Psoas muscle (tissue), 8 donors: ENCODE results near the gene ARHGAP15. TPM values are rescaled to one million over a fixed set of nuclear protein-coding genes. Genes with fewer than 3 reads are reported as not detected.

Experiments
- ATAC-seq, 4 donors: fragments of 200-7000 bp; cut with Tn5 transposase; one replicate each; pipeline ENCODE4 v1.9.1; 2020; ENCODE audit warnings: moderate library complexity in 3 of 4, mild to moderate bottlenecking in 2 of 4
- DNase-seq, 2 donors: peaks; one replicate each; pipeline ENCODE4 v3.0.0-alpha.2; 2020
- H3K27ac ChIP-seq: fragments of 200-600 bp; one replicate; pipeline ENCODE4 v1.8.0; 2022
- H3K27me3 ChIP-seq, 3 donors: fragments of 200-600 bp in 1 of 3; one replicate each; pipeline versions ENCODE4 v1.6.1 to v1.8.0; 2013 to 2022; ENCODE audit warnings: low read length in 2 of 3, mild to moderate bottlenecking in 2 of 3, moderate library complexity in 1 of 3; ENCODE audit not compliant: insufficient read depth in 3 of 3
- H3K36me3 ChIP-seq, 2 donors: fragments of 200-600 bp in 1 of 2; one replicate each; pipeline versions ENCODE4 v1.6.1 to v1.8.0; 2013 to 2022; ENCODE audit warnings: low read depth in 1 of 2, mild to moderate bottlenecking in 1 of 2, moderate library complexity in 1 of 2; ENCODE audit not compliant: insufficient read depth in 1 of 2
- H3K4me1 ChIP-seq: fragments of 200-600 bp; one replicate; pipeline ENCODE4 v1.8.0; 2022
- H3K4me3 ChIP-seq: fragments of 200-600 bp; one replicate; pipeline ENCODE4 v1.8.0; 2022; ENCODE audit warnings: mild to moderate bottlenecking
- H3K9me3 ChIP-seq: fragments of 200-600 bp; one replicate; pipeline ENCODE4 v1.8.0; 2022
- WGBS, 3 donors: extraction: QIAGEN DNeasy Blood & Tissue Kit; methylation state at CpG; one replicate each; pipeline versions ENCODE4 v1.1.6 to v1.1.7; 2013; 5-methylcytosine and 5-hydroxymethylcytosine counted together
- intact Hi-C, 2 donors: fragments of 100-400 bp; cut with DNase I; formaldehyde crosslinking; loops; one replicate each; pipeline versions ENCODE4 v1.11.0 to v1.14.2; 2022
- polyA plus RNA-seq, 3 donors: library from polyadenylated mRNA; stranded (reverse); fragments of 200-250 nt; gene quantifications; one replicate each; pipeline ENCODE4 v1.2.3, GENCODE V29; 2013
- total RNA-seq, 4 donors: library from RNA; stranded (reverse); fragmentation: NEBNext Ultra II Directional in 2 of 4; extraction: Animal tissue kit (Norgen Biotek cat#: 25700) in 2 of 4; gene quantifications; one replicate each; pipeline versions ENCODE4 v1.2.1 to v1.2.4, GENCODE V29; 2021 to 2023
- TF ChIP-seq, protein P1 (sequence below): fragments of 200-600 bp; IDR thresholded peaks from one replicate; pipeline ENCODE4 v1.8.0; 2022; ENCODE audit warnings: antibody characterized with exemption
- donor health status: healthy with polysubstance abuse.
- donor health status: DM: no; HTN: no; CAD: no; lungs with moderate emphysema.
- donor health status: Bipolar disorder and iron deficiency.
- donor health status: healthy.
- donor health status: DM: yes; HTN: yes; CAD: no.
- donor health status: DM: no; HTN: no; CAD: no.
- donor health status: DM: no; HTN: no; CAD: no.
- donor health status: DM: yes; HTN: yes; CAD: no.

Gene ARHGAP15
- total and polyA plus RNA-seq, 7 donors = 0.49 to 3.1 (median 0.95) TPM

DNA sequence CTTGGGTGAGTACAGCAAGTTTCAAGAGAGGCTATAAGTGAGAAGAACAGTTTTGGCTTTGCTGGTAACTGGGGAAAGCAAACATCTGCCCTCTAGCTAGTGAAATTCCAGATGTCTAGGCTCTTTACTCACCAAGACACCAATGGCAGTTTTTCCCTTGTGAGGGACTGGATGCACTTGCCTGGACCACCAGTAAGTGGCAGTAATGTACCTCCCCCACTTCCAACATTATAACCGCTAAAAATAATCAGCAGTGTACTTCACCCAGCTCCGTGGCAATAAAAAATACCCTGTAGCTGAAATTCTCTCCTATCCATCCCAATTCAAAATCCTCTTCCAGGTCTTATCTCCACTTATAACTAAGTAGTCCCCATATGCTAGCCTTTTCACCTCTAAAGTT, 383.9 kb downstream of the ARHGAP15 start:
- ATAC-seq (peak; percentile 43 to 74 (median 58)), DNase-seq (no peak)
- Histone ChIP-seq H3K27ac (no peak overlapping the region), H3K27me3 (no peaks in the 10 kb centered on the region), H3K9me3 (peaks cover 5% of the 10 kb centered on the region), H3K4me3 (no peak overlapping the region), H3K4me1 (no peaks in the 10 kb centered on the region), H3K36me3 (no peaks in the 10 kb centered on the region)
- intact Hi-C loops = no loop called here
- 10 to 11% (median 10%) methylated on average over 2 of the region's 2 CpGs for WGBS, 3 donors
- TF ChIP-seq, protein P1, sequence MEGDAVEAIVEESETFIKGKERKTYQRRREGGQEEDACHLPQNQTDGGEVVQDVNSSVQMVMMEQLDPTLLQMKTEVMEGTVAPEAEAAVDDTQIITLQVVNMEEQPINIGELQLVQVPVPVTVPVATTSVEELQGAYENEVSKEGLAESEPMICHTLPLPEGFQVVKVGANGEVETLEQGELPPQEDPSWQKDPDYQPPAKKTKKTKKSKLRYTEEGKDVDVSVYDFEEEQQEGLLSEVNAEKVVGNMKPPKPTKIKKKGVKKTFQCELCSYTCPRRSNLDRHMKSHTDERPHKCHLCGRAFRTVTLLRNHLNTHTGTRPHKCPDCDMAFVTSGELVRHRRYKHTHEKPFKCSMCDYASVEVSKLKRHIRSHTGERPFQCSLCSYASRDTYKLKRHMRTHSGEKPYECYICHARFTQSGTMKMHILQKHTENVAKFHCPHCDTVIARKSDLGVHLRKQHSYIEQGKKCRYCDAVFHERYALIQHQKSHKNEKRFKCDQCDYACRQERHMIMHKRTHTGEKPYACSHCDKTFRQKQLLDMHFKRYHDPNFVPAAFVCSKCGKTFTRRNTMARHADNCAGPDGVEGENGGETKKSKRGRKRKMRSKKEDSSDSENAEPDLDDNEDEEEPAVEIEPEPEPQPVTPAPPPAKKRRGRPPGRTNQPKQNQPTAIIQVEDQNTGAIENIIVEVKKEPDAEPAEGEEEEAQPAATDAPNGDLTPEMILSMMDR = peak; percentile 58

DNA sequence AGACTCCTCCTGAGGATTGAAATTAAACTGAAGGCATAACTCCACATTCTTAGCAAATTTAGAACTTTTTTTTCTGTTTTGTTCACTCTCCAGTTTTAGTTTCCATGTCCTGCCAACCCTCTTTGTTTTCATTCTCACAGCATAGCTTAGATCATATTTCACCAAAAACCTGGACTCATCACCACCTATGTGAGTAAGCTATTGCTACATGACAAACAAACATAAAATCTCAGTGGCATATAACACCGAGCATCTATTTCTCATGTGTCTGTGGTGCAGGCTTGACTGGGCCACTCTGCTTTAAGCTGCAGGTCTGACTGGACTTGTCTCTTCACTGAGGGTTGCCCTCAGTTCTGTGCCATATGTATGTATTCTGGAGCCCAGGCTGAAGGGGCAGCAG, 385.2 kb downstream of the ARHGAP15 start:
- peaks cover 5% of the 10 kb centered on the region for H3K9me3 ChIP-seq
- intact Hi-C loops = no loop called here
- no peaks in the 10 kb centered on the region for H3K4me1 ChIP-seq
- DNase-seq = no peak
- 0 to 40% (median 32%) methylated on average over 1 of the region's 1 CpG for WGBS, 3 donors
- H3K4me3 ChIP-seq = no peak overlapping the region
- H3K27me3 ChIP-seq = no peaks in the 10 kb centered on the region
- H3K27ac ChIP-seq = no peak overlapping the region
- TF ChIP-seq, protein P1 = no peak
- no peaks in the 10 kb centered on the region for H3K36me3 ChIP-seq
- no peak for ATAC-seq

DNA sequence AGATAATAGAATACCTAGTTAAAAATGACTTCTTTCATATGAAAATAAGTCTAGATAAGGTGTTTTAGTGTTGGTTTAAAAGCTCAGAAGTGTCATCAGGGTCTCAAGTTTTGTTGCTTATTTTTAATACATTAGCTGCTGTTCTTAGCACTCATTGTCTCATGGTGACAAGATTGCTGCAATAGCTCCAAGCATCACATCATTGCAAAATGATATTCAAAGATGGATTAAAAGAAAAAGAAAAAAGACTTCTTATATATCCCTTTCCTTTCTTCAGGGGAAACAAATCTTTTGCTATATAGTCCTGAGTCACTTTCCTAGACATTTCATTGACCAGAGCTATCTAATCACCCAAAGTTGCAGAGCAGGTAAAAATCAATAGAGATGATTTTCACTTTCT, 386.1 kb downstream of the ARHGAP15 start:
- H3K4me3 ChIP-seq = no peak overlapping the region
- H3K36me3 ChIP-seq = no peaks in the 10 kb centered on the region
- TF ChIP-seq, protein P1 = no peak
- DNase-seq (no peak), ATAC-seq (no peak)
- no peaks in the 10 kb centered on the region for H3K27me3 ChIP-seq
- no peak overlapping the region for H3K27ac ChIP-seq
- H3K4me1 ChIP-seq = no peaks in the 10 kb centered on the region
- intact Hi-C loops = no loop called here
- peaks cover 5% of the 10 kb centered on the region for H3K9me3 ChIP-seq

DNA sequence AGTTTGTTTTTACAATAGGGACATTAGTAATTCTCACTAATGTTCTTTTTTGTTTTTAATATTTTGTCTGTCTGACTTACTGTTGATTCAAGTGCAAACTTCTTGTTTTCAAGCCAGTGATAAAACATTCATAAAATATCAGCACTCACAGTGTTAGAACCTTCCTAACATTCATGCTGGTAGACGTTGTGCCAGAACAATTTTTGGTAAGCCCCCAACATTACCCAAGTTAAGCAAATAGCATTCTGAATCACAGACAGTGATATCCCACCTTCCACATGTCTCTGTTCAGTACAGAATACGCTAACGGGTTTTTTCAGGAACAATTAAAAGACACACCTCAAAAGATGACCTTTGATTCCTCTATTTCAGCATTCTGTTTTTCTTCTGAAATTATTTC, 390.3 kb downstream of the ARHGAP15 start:
- Histone ChIP-seq H3K27me3 (no peaks in the 10 kb centered on the region), H3K9me3 (peaks cover 5% of the 10 kb centered on the region), H3K4me3 (no peak overlapping the region), H3K4me1 (no peaks in the 10 kb centered on the region), H3K27ac (no peak overlapping the region), H3K36me3 (no peaks in the 10 kb centered on the region)
- ATAC-seq = no peak
- intact Hi-C loops = no loop called here
- 47 to 70% (median 57%) methylated on average over 3 of the region's 3 CpGs for WGBS, 3 donors
- DNase-seq = no peak
- TF ChIP-seq, protein P1 = no peak

DNA sequence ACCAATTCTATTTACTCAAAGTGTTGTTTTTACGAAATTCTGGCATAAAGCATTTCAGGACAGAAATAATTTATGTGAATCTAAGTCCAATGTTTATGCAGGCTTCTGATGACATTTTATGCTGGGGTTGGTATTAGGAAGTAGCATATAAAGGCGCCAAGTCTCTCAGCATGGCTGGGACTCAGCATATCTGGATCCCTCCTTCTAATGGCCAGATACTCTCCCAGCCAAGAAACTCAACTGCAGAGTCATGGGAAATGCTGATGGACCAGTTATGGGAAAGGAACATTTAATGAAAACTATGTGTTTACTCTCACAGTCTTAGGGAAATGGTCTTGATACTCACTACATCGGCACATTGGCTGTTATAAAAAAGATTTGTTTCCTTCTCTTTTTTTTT, 392.2 kb downstream of the ARHGAP15 start:
- Histone ChIP-seq H3K36me3 (no peaks in the 10 kb centered on the region), H3K27ac (no peak overlapping the region), H3K9me3 (no peaks in the 10 kb centered on the region), H3K4me1 (no peaks in the 10 kb centered on the region), H3K27me3 (no peaks in the 10 kb centered on the region), H3K4me3 (no peak overlapping the region)
- intact Hi-C loops = no loop called here
- 41 to 54% (median 50%) methylated on average over 3 of the region's 3 CpGs for WGBS, 3 donors
- DNase-seq (no peak), ATAC-seq (no peak)
- TF ChIP-seq, protein P1 = no peak
